COR-L47 (cell line): Measurements from ENCODE around the gene IFITM1.
"Not testable (repeated sequence)": the region's sequence is repeated elsewhere in the genome, so short reads cannot be mapped to it uniquely, and the experiment has no call there.

Experiments used
- DNase-seq: peaks from one replicate; lab custom pipeline; 2025; lab: John Stamatoyannopoulos, UW

IFITM1 gene

GRCh38 chr11:293852-294661, 19.8 kb upstream of the IFITM1 start:
- DNase-seq: no peak

GRCh38 chr11:294780-295179, 19.1 kb upstream of the IFITM1 start:
- DNase-seq: no peak

- no peak for DNase-seq
Measured at GRCh38 chr11:295351-296170, 18.3 kb upstream of the IFITM1 start.

GRCh38 chr11:296171-297050, 17.4 kb upstream of the IFITM1 start:
- no peak for DNase-seq

- no peak for DNase-seq
Measured at GRCh38 chr11:297051-297585, 16.7 kb upstream of the IFITM1 start.

- DNase-seq: no peak
Measured at GRCh38 chr11:297586-298405, 16.0 kb upstream of the IFITM1 start.

GRCh38 chr11:298406-299065, 15.3 kb upstream of the IFITM1 start:
- DNase-seq: no peak

- DNase-seq: no peak
Measured at GRCh38 chr11:299081-299891, 14.6 kb upstream of the IFITM1 start, which contains the start of gene IFITM5. Gene IFITM5 (minus strand): TSS chr11:299526. CDS start chr11:299490, 36 bp downstream.

GRCh38 chr11:299951-300735, 13.7 kb upstream of the IFITM1 start:
- DNase-seq: no peak

- no peak for DNase-seq
Measured at GRCh38 chr11:303363-303762, 10.5 kb upstream of the IFITM1 start.

- DNase-seq: no peak
Measured at GRCh38 chr11:304061-304506, 9.8 kb upstream of the IFITM1 start.

GRCh38 chr11:304915-305843, 8.7 kb upstream of the IFITM1 start:
- peak; percentile 36 for DNase-seq

- DNase-seq: no peak
Measured at GRCh38 chr11:305844-306211, 8.0 kb upstream of the IFITM1 start.

GRCh38 chr11:306645-307371, 7.0 kb upstream of the IFITM1 start:
- DNase-seq: no peak

GRCh38 chr11:307766-308708, 5.8 kb upstream of the IFITM1 start, which contains the start of gene IFITM2:
Gene IFITM2 (plus strand): TSS chr11:307816. CDS start chr11:308193, 377 bp downstream.
- DNase-seq: not testable (repeated sequence)
